CD14-positive monocyte (primary cell): ENCODE measurements around the gene IFNA21. TPM values are rescaled to one million over a fixed set of nuclear protein-coding genes. Genes with fewer than 3 reads are reported as not detected.
"Not testable (repeated sequence)": the region's sequence is repeated elsewhere in the genome, so short reads cannot be mapped to it uniquely, and the experiment has no call there.

Experiments
- DNase-seq, 3 donors: peaks; one replicate each; pipeline ENCODE4 v3.0.0-alpha.2; 2011 to 2022
- H2AFZ ChIP-seq: 2 replicates; pipeline ENCODE4 v1.6.0; 2012; ENCODE audit warnings: mild to moderate bottlenecking, low read depth, low read length, inconsistent platforms; ENCODE audit not compliant: insufficient read depth, poor library complexity, severe bottlenecking
- H3K27ac ChIP-seq, 2 donors: 1 replicate in 1 of 2; 2 replicates in 1 of 2; pipeline ENCODE4 v1.5.1; 2012 to 2013; ENCODE audit warnings: low read length in 2 of 2, control low read depth in 1 of 2, inconsistent platforms in 1 of 2, low read depth in 1 of 2, mild to moderate bottlenecking in 1 of 2
- H3K27me3 ChIP-seq, 2 donors: one replicate each; pipeline versions ENCODE4 v1.6.0 to v1.6.1; 2011 to 2013; ENCODE audit warnings: low read length in 2 of 2; ENCODE audit not compliant: control insufficient read depth in 2 of 2, insufficient read depth in 2 of 2
- H3K36me3 ChIP-seq, 2 donors: replicated peaks in 1 of 2; 1 replicate in 1 of 2; 2 replicates in 1 of 2; pipeline versions ENCODE4 v1.5.1 to v1.6.1; 2012 to 2013; ENCODE audit warnings: low read length in 2 of 2, control low read depth in 1 of 2, inconsistent platforms in 1 of 2, mild to moderate bottlenecking in 1 of 2; ENCODE audit not compliant: insufficient read depth in 2 of 2, control insufficient read depth in 1 of 2
- H3K4me1 ChIP-seq, 2 donors: 1 replicate in 1 of 2; 2 replicates in 1 of 2; pipeline versions ENCODE4 v1.5.1 to v1.6.1; 2012 to 2013; ENCODE audit warnings: low read length in 2 of 2, control low read depth in 1 of 2, inconsistent platforms in 1 of 2, mild to moderate bottlenecking in 1 of 2, moderate library complexity in 1 of 2; ENCODE audit not compliant: insufficient read depth in 2 of 2, control insufficient read depth in 1 of 2
- H3K4me2 ChIP-seq: replicated peaks from 2 replicates; pipeline ENCODE3; 2012; ENCODE audit warnings: low read length, moderate library complexity, mild to moderate bottlenecking; ENCODE audit not compliant: poor library complexity, severe bottlenecking; ENCODE audit errors: extremely low read depth
- H3K4me3 ChIP-seq, 3 experiments: fragments of 200-600 bp in 1 of 3; sonication (generic) in 1 of 3; replicated peaks in 1 of 3; 1 replicate in 2 of 3; 2 replicates in 1 of 3; pipeline ENCODE4 v1.5.1; 2011 to 2013; ENCODE audit warnings: low read length in 3 of 3, mild to moderate bottlenecking in 3 of 3, control low read depth in 2 of 3, low read depth in 2 of 3, inconsistent platforms in 1 of 3, moderate library complexity in 1 of 3
- H3K79me2 ChIP-seq: 2 replicates; pipeline ENCODE4 v1.6.0; 2012; ENCODE audit warnings: mild to moderate bottlenecking, control low read depth, inconsistent platforms, low read length, moderate library complexity; ENCODE audit not compliant: insufficient read depth
- H3K9ac ChIP-seq: 2 replicates; pipeline ENCODE4 v1.6.0; 2017; ENCODE audit warnings: low read length, mild to moderate bottlenecking; ENCODE audit not compliant: insufficient read depth, poor library complexity, severe bottlenecking
- H3K9me3 ChIP-seq, 2 donors: replicated peaks in 1 of 2; 1 replicate in 1 of 2; 2 replicates in 1 of 2; pipeline versions ENCODE4 v1.5.1 to v1.6.1; 2012 to 2013; ENCODE audit warnings: low read length in 2 of 2, control low read depth in 1 of 2; ENCODE audit not compliant: control insufficient read depth in 1 of 2, insufficient read depth in 1 of 2
- H4K20me1 ChIP-seq: 2 replicates; pipeline ENCODE4 v1.6.0; 2012; ENCODE audit warnings: mild to moderate bottlenecking, low read length, control low read depth, moderate library complexity; ENCODE audit not compliant: insufficient read depth
- H3K27ac Mint-ChIP-seq, 7 donors: one replicate each; pipeline ENCODE4 v1.8.0; 2020; ENCODE audit warnings: mild to moderate bottlenecking in 7 of 7, mixed read lengths in 7 of 7, moderate library complexity in 6 of 7, inconsistent platforms in 2 of 7
- H3K27me3 Mint-ChIP-seq, 3 donors: one replicate each; pipeline ENCODE4 v1.8.0; 2021 to 2022; ENCODE audit warnings: low read depth in 3 of 3, mild to moderate bottlenecking in 3 of 3, mixed read lengths in 3 of 3, moderate library complexity in 3 of 3, inconsistent platforms in 1 of 3
- H3K36me3 Mint-ChIP-seq, 2 donors: one replicate each; pipeline ENCODE4 v1.8.0; 2020; ENCODE audit warnings: mixed read lengths in 2 of 2, inconsistent platforms in 1 of 2, mild to moderate bottlenecking in 1 of 2
- H3K4me1 Mint-ChIP-seq: one replicate; pipeline ENCODE4 v1.8.0; 2020; ENCODE audit warnings: mild to moderate bottlenecking, mixed read lengths
- H3K4me3 Mint-ChIP-seq, 2 donors: one replicate each; pipeline ENCODE4 v1.8.0; 2020; ENCODE audit warnings: mild to moderate bottlenecking in 2 of 2, mixed read lengths in 2 of 2, moderate library complexity in 1 of 2
- H3K9me3 Mint-ChIP-seq, 7 donors: one replicate each; pipeline ENCODE4 v1.8.0; 2020 to 2022; ENCODE audit warnings: mixed read lengths in 7 of 7, mild to moderate bottlenecking in 6 of 7, moderate library complexity in 6 of 7, inconsistent platforms in 2 of 7
- WGBS: methylation state at CpG from one replicate; pipeline ENCODE4 v1.1.5; 2013; ENCODE audit warnings: missing lambda C conversion rate; ENCODE audit not compliant: insufficient coverage; 5-methylcytosine and 5-hydroxymethylcytosine counted together
- intact Hi-C, 2 donors: fragments of 100-400 bp; cut with micrococcal nuclease; formaldehyde crosslinking; loops; one replicate each; pipeline versions ENCODE4 v1.15.0 to v1.15.1; 2023
- polyA plus RNA-seq, 3 donors: library from polyadenylated mRNA; depleted of rRNA in 1 of 3; unstranded in 2 of 3; stranded (reverse) in 1 of 3; fragments of 300-500 nt in 2 of 3; fragments of >200 nt in 1 of 3; fragmentation: Illumina TruSeq in 2 of 3; gene quantifications; 1 replicate in 2 of 3; 2 replicates in 1 of 3; pipeline ENCODE4 v1.2.3, GENCODE V29; 2012 to 2021
- TF ChIP-seq, protein P1 (sequence below): fragments of 200-600 bp; IDR thresholded peaks from one replicate; pipeline ENCODE4 v1.8.0; 2022; ENCODE audit warnings: antibody characterized with exemption, mild to moderate bottlenecking

The IFNA21 gene
- polyA plus RNA-seq, 3 donors: not detected

- Histone ChIP-seq H3K27ac (no peak overlapping the region), H4K20me1 (no peaks in the 10 kb centered on the region), H3K4me2 (no peak overlapping the region), H3K4me1 (peaks cover 4 to 9% of the 10 kb centered on the region in 2 donors), H3K79me2 (no peaks in the 10 kb centered on the region), H3K9me3 (no peaks in the 10 kb centered on the region), H2AFZ (no peak overlapping the region), H3K27me3 (no peaks in the 10 kb centered on the region), H3K4me3 (no peak overlapping the region), H3K36me3 (no peaks in the 10 kb centered on the region), H3K9ac (no peak overlapping the region)
- no peak for DNase-seq
- 38% methylated on average over 1 of the region's 3 CpGs for WGBS
- peaks cover 0 to 7% (median 0%) of the 10 kb centered on the region in 7 donors for H3K9me3 Mint-ChIP-seq
- no peak overlapping the region for H3K4me3 Mint-ChIP-seq
- intact Hi-C loops: no loop called here
- no peak overlapping the region for H3K27ac Mint-ChIP-seq
- no peaks in the 10 kb centered on the region for H3K27me3 Mint-ChIP-seq
- TF ChIP-seq, protein P1, sequence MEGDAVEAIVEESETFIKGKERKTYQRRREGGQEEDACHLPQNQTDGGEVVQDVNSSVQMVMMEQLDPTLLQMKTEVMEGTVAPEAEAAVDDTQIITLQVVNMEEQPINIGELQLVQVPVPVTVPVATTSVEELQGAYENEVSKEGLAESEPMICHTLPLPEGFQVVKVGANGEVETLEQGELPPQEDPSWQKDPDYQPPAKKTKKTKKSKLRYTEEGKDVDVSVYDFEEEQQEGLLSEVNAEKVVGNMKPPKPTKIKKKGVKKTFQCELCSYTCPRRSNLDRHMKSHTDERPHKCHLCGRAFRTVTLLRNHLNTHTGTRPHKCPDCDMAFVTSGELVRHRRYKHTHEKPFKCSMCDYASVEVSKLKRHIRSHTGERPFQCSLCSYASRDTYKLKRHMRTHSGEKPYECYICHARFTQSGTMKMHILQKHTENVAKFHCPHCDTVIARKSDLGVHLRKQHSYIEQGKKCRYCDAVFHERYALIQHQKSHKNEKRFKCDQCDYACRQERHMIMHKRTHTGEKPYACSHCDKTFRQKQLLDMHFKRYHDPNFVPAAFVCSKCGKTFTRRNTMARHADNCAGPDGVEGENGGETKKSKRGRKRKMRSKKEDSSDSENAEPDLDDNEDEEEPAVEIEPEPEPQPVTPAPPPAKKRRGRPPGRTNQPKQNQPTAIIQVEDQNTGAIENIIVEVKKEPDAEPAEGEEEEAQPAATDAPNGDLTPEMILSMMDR: no peak
- H3K36me3 Mint-ChIP-seq: no peaks in the 10 kb centered on the region
- peaks cover 7% of the 10 kb centered on the region for H3K4me1 Mint-ChIP-seq
Observed at GRCh38 chr9:21135736-21136135, 30.7 kb downstream of the IFNA21 start.

DNA sequence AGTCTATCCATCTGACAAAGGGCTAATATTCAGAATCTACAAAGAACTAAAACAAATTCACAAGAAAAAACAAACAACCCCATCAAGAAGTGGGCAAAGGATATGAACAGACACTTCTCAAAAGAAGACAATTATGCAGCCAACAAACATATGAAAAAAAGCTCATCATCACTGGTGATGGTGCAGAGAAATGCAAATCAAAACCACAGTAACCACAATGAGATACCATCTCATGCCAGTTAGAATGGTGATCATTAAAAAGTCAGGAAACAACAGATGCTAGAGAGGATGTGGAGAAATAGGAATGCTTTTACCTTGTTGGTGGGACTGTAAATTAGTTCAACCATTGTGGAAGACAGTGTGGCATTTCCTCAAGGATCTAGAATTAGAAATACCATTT lies 38.3 kb downstream of the IFNA21 start:
- H3K79me2 ChIP-seq, H3K4me3 Mint-ChIP-seq, H3K4me3 ChIP-seq, DNase-seq, H3K27me3 Mint-ChIP-seq, H3K27me3 ChIP-seq, H4K20me1 ChIP-seq, H3K27ac ChIP-seq, intact Hi-C loops, H3K36me3 Mint-ChIP-seq, H3K36me3 ChIP-seq, H3K4me2 ChIP-seq, H2AFZ ChIP-seq, H3K9ac ChIP-seq, H3K9me3 ChIP-seq, H3K4me1 ChIP-seq, H3K27ac Mint-ChIP-seq, H3K4me1 Mint-ChIP-seq: not testable (repeated sequence)
- H3K9me3 Mint-ChIP-seq: peaks cover 6 to 13% (median 11%) of the 10 kb centered on the region in 7 donors
